ENCODE measurements around the gene TCAF1. TPM values are rescaled to one million over a fixed set of nuclear protein-coding genes. Genes with fewer than 3 reads are reported as not detected.
"Not testable (repeated sequence)": the region's sequence is repeated elsewhere in the genome, so short reads cannot be mapped to it uniquely, and the experiment has no call there.

Gene TCAF1
- total and polyA plus RNA-seq, 4 donors = 20.2 to 75.1 (median 30.1) TPM

- WGBS = under 1% methylated on average over 14 of the region's 24 CpGs
- DNase-seq (ENCODE audit: low spot score); H3K9me3 ChIP-seq (ENCODE audit: control insufficient read depth in 4 of 4, low read length in 3 of 4); H3K9ac ChIP-seq (ENCODE audit: low read depth in 1 of 2, low read length in 2 of 2); H3K27me3 ChIP-seq (ENCODE audit: control insufficient read depth in 4 of 4, insufficient read depth in 4 of 4, low read length in 3 of 4); H3K27ac ChIP-seq (ENCODE audit: low read depth in 1 of 2, low read length in 2 of 2); H3K4me1 ChIP-seq (ENCODE audit: control insufficient read depth in 4 of 4, insufficient read depth in 4 of 4, low read length in 3 of 4); H3K36me3 ChIP-seq (ENCODE audit: control insufficient read depth in 4 of 4, insufficient read depth in 3 of 4, low read depth in 1 of 4, low read length in 3 of 4); H3K4me3 ChIP-seq (ENCODE audit: low read depth in 1 of 3, low read length in 3 of 3): not testable (repeated sequence)
- TF ChIP-seq CTCF (IDR thresholded peaks at IDR 0.05; ENCODE audit: low read depth, low read length, missing input control) (peak; percentile 41), RAD21 (IDR thresholded peaks at IDR 0.05) (peak; percentile 31 to 48)
Observed at GRCh38 chr7:143837223-143837622, 64.8 kb downstream of the TCAF1 start.

DNA sequence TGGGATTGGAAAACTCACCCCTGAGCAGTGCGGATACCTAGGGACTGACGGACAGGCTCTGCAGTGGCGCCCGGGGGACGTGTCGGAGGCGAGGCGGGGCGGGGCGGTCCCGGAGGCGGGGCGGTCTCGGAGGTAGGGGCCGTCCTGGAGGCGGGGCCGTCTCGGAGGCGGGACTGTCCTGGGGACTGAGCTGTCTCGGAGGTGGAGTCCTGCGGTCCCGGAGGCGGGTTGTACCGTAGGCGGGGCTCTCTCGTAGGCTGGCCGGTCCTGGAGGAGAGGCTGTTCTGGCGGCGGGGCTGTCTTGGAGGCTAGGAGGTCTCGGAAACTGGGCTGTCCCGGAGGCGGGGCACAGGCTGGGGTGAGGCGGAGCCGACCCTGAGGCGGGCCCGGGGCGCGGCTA, 65.4 kb downstream of the TCAF1 start:
- DNase-seq (ENCODE audit: low spot score); H3K9me3 ChIP-seq (ENCODE audit: control insufficient read depth in 4 of 4, low read length in 3 of 4); H3K36me3 ChIP-seq (ENCODE audit: control insufficient read depth in 4 of 4, insufficient read depth in 3 of 4, low read depth in 1 of 4, low read length in 3 of 4); H3K9ac ChIP-seq (ENCODE audit: low read depth in 1 of 2, low read length in 2 of 2); H3K4me1 ChIP-seq (ENCODE audit: control insufficient read depth in 4 of 4, insufficient read depth in 4 of 4, low read length in 3 of 4); H3K27me3 ChIP-seq (ENCODE audit: control insufficient read depth in 4 of 4, insufficient read depth in 4 of 4, low read length in 3 of 4): not testable (repeated sequence)
- Histone ChIP-seq H3K4me3 (ENCODE audit: low read depth in 1 of 3, low read length in 3 of 3) (peak overlapping the region in 1 of 3 donors; percentile 47), H3K27ac (ENCODE audit: low read depth in 1 of 2, low read length in 2 of 2) (peak overlapping the region in 1 of 2 donors; percentile 19)
- 1% methylated on average over 19 of the region's 38 CpGs for WGBS

DNA sequence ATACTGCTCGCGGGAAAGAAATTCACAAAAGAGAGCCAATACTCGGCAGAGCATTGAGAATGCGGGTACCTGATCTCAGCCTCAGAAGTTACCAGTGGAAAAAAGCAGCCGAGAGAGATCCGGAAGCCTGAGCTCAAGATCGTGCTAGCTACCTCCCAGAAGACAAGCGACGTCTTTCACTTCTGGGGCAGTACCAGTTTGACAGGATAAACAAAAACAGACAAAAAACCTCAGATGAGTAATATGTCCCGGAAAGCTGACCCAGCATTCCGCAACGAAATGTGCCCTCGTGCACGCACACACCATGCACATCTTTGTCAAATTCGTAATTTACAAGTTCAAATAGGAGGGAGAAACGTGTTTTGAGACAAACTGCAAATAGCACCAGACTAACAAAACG, 65.9 kb downstream of the TCAF1 start:
- H3K4me1 ChIP-seq (ENCODE audit: control insufficient read depth in 4 of 4, insufficient read depth in 4 of 4, low read length in 3 of 4); H3K36me3 ChIP-seq (ENCODE audit: control insufficient read depth in 4 of 4, insufficient read depth in 3 of 4, low read depth in 1 of 4, low read length in 3 of 4); H3K9ac ChIP-seq (ENCODE audit: low read depth in 1 of 2, low read length in 2 of 2); H3K27me3 ChIP-seq (ENCODE audit: control insufficient read depth in 4 of 4, insufficient read depth in 4 of 4, low read length in 3 of 4); DNase-seq (ENCODE audit: low spot score); H3K9me3 ChIP-seq (ENCODE audit: control insufficient read depth in 4 of 4, low read length in 3 of 4); H3K4me3 ChIP-seq (ENCODE audit: low read depth in 1 of 3, low read length in 3 of 3): not testable (repeated sequence)
- no CpG with 5 or more reads among the region's 17 CpGs for WGBS
- H3K27ac ChIP-seq (ENCODE audit: low read depth in 1 of 2, low read length in 2 of 2) = peak overlapping the region in 1 of 2 donors; percentile 19

GRCh38 chr7:143826578-143826977, 75.4 kb downstream of the TCAF1 start:
- not testable (repeated sequence) for H3K27me3 ChIP-seq (ENCODE audit: control insufficient read depth in 4 of 4, insufficient read depth in 4 of 4, low read length in 3 of 4); DNase-seq (ENCODE audit: low spot score); H3K9ac ChIP-seq (ENCODE audit: low read depth in 1 of 2, low read length in 2 of 2); H3K9me3 ChIP-seq (ENCODE audit: control insufficient read depth in 4 of 4, low read length in 3 of 4); H3K36me3 ChIP-seq (ENCODE audit: control insufficient read depth in 4 of 4, insufficient read depth in 3 of 4, low read depth in 1 of 4, low read length in 3 of 4); H3K27ac ChIP-seq (ENCODE audit: low read depth in 1 of 2, low read length in 2 of 2); H3K4me3 ChIP-seq (ENCODE audit: low read depth in 1 of 3, low read length in 3 of 3); H3K4me1 ChIP-seq (ENCODE audit: control insufficient read depth in 4 of 4, insufficient read depth in 4 of 4, low read length in 3 of 4)
- no CpG with 5 or more reads among the region's 5 CpGs for WGBS

- H3K9me3 ChIP-seq (ENCODE audit: control insufficient read depth in 4 of 4, low read length in 3 of 4); H3K27ac ChIP-seq (ENCODE audit: low read depth in 1 of 2, low read length in 2 of 2); DNase-seq (ENCODE audit: low spot score); H3K4me3 ChIP-seq (ENCODE audit: low read depth in 1 of 3, low read length in 3 of 3); H3K27me3 ChIP-seq (ENCODE audit: control insufficient read depth in 4 of 4, insufficient read depth in 4 of 4, low read length in 3 of 4); H3K4me1 ChIP-seq (ENCODE audit: control insufficient read depth in 4 of 4, insufficient read depth in 4 of 4, low read length in 3 of 4); H3K9ac ChIP-seq (ENCODE audit: low read depth in 1 of 2, low read length in 2 of 2); H3K36me3 ChIP-seq (ENCODE audit: control insufficient read depth in 4 of 4, insufficient read depth in 3 of 4, low read depth in 1 of 4, low read length in 3 of 4): not testable (repeated sequence)
- WGBS = no CpG with 5 or more reads among the region's 7 CpGs
Observed at GRCh38 chr7:143824295-143825135, 77.5 kb downstream of the TCAF1 start.

DNA sequence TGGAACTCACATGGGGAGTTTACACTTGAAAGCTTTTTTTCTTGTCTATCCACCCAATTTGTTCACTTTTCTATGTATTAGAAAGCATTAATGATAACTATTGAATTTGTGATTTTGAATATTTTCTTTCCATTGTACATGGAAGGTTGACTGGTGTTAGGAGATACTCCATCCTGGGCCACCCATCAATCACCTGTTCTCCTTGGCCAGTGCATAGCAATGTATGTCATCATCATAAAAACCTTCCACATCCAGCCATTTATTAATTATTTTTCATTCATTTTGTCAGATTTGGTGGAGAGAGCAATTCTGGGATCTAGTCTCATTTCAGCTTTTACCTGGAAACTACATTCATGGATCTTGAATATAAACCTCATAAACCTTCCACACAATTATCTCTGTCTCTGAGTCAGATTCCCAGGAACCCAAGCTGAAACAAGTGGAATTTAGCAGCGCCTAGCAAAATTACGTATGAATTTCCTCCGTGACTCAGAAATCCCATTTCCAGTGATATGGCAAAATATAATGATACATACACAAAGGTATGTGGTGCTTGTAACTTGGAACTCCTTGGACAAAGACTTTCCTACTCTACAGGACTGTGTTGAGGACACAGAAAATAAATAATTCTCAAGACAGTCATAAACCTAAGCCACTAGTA, 78.2 kb downstream of the TCAF1 start:
- H3K4me1 ChIP-seq (ENCODE audit: control insufficient read depth in 4 of 4, insufficient read depth in 4 of 4, low read length in 3 of 4) = not testable (repeated sequence)
- WGBS = no CpG with 5 or more reads among the region's 3 CpGs

GRCh38 chr7:143821392-143822277, 80.3 kb downstream of the TCAF1 start:
- H3K9me3 ChIP-seq (ENCODE audit: control insufficient read depth in 4 of 4, low read length in 3 of 4); H3K9ac ChIP-seq (ENCODE audit: low read depth in 1 of 2, low read length in 2 of 2); H3K27me3 ChIP-seq (ENCODE audit: control insufficient read depth in 4 of 4, insufficient read depth in 4 of 4, low read length in 3 of 4); H3K27ac ChIP-seq (ENCODE audit: low read depth in 1 of 2, low read length in 2 of 2); DNase-seq (ENCODE audit: low spot score); H3K4me1 ChIP-seq (ENCODE audit: control insufficient read depth in 4 of 4, insufficient read depth in 4 of 4, low read length in 3 of 4); H3K4me3 ChIP-seq (ENCODE audit: low read depth in 1 of 3, low read length in 3 of 3); H3K36me3 ChIP-seq (ENCODE audit: control insufficient read depth in 4 of 4, insufficient read depth in 3 of 4, low read depth in 1 of 4, low read length in 3 of 4): not testable (repeated sequence)
- 25% methylated on average over 1 of the region's 12 CpGs for WGBS

More for the DNA sequence above, 78.2 kb downstream of the TCAF1 start:
- H3K9me3 ChIP-seq (ENCODE audit: control insufficient read depth in 4 of 4, low read length in 3 of 4); H3K27me3 ChIP-seq (ENCODE audit: control insufficient read depth in 4 of 4, insufficient read depth in 4 of 4, low read length in 3 of 4); DNase-seq (ENCODE audit: low spot score); H3K27ac ChIP-seq (ENCODE audit: low read depth in 1 of 2, low read length in 2 of 2); H3K4me3 ChIP-seq (ENCODE audit: low read depth in 1 of 3, low read length in 3 of 3); H3K9ac ChIP-seq (ENCODE audit: low read depth in 1 of 2, low read length in 2 of 2); H3K36me3 ChIP-seq (ENCODE audit: control insufficient read depth in 4 of 4, insufficient read depth in 3 of 4, low read depth in 1 of 4, low read length in 3 of 4): not testable (repeated sequence)

Measured in liver (tissue), 9 donors.